HG03025 (cell line): Measurements from ENCODE around the gene ADAT1.
A peak's percentile ranks its signal among the peaks of the same experiment; 100 is the strongest.

Experiments used
- ATAC-seq: cut with Tn5 transposase; IDR thresholded peaks from one replicate; pipeline ENCODE4 v1.9.1; 2021; ENCODE audit warnings: mild to moderate bottlenecking, moderate library complexity; ENCODE audit not compliant: unreplicated experiment, low FRiP score

The ADAT1 gene

GRCh38 chr16:75578212-75578611 lies 44.9 kb downstream of the ADAT1 start:
- ATAC-seq = no peak

GRCh38 chr16:75576384-75576811 lies 46.7 kb downstream of the ADAT1 start:
- peak; percentile 66 for ATAC-seq

- ATAC-seq = no peak
Observed at GRCh38 chr16:75575958-75576357, 47.1 kb downstream of the ADAT1 start.

- ATAC-seq = no peak
Observed at GRCh38 chr16:75573955-75574354, 49.1 kb downstream of the ADAT1 start.

GRCh38 chr16:75572864-75573542 lies 50.1 kb downstream of the ADAT1 start:
- ATAC-seq = no peak

GRCh38 chr16:75570396-75571065 lies 52.5 kb downstream of the ADAT1 start:
- no peak for ATAC-seq

- ATAC-seq = no peak
Observed at GRCh38 chr16:75567911-75568310, 55.2 kb downstream of the ADAT1 start.

- peak; percentile 1 for ATAC-seq
Observed at GRCh38 chr16:75566758-75567255, 56.3 kb downstream of the ADAT1 start.

GRCh38 chr16:75566040-75566757 lies 56.9 kb downstream of the ADAT1 start, which contains the start of gene GABARAPL2:
GABARAPL2 (plus strand) TSS chr16:75566379; CDS start chr16:75566487, 108 bp downstream.
- peak; percentile 60 for ATAC-seq

- peak; percentile 13 for ATAC-seq
Observed at GRCh38 chr16:75565640-75566039, 57.4 kb downstream of the ADAT1 start.

- ATAC-seq = no peak
Observed at GRCh38 chr16:75559564-75560372, 63.3 kb downstream of the ADAT1 start.

- no peak for ATAC-seq
Observed at GRCh38 chr16:75558846-75559401, 64.2 kb downstream of the ADAT1 start.

- no peak for ATAC-seq
Observed at GRCh38 chr16:75556431-75556950, 66.6 kb downstream of the ADAT1 start.

GRCh38 chr16:75555707-75556430 lies 67.2 kb downstream of the ADAT1 start, which contains the start of gene TMEM231:
TMEM231 (minus strand) TSS chr16:75556252; CDS start chr16:75556209, 43 bp downstream.
- ATAC-seq = peak; percentile 96

GRCh38 chr16:75555213-75555706 lies 67.8 kb downstream of the ADAT1 start:
- ATAC-seq = peak; percentile 1

- no peak for ATAC-seq
Observed at GRCh38 chr16:75552951-75553350, 70.1 kb downstream of the ADAT1 start.

- ATAC-seq = peak; percentile 47
Observed at GRCh38 chr16:75550211-75550662, 72.8 kb downstream of the ADAT1 start.
